Endothelial cell of umbilical vein (primary cell): ENCODE results near the gene RBPJ. TPM values are rescaled to one million over a fixed set of nuclear protein-coding genes. Genes with fewer than 3 reads are reported as not detected.
"Not testable (repeated sequence)": the region's sequence is repeated elsewhere in the genome, so short reads cannot be mapped to it uniquely, and the experiment has no call there.

Source experiments
- BruUV-seq: library from RNA; stranded (reverse); fragments of 400-500 nt; replicated peaks from 2 replicates; lab custom pipeline; 2021; lab: Mats Ljungman, UMichigan
- CTCF ChIA-PET: fragments of 300-600, 350-600 bp; sonication (Branson Sonifier 250); formaldehyde crosslinking; loops from one replicate; lab custom pipeline; 2021; ENCODE audit warnings: antibody characterized with exemption, inconsistent platforms; lab: Charles Lee
- POLR2A ChIA-PET: fragments of 300-600, 350-600 bp; sonication (Branson Sonifier 250); formaldehyde crosslinking; loops from one replicate; lab custom pipeline; 2021; ENCODE audit warnings: antibody characterized with exemption, inconsistent platforms; lab: Charles Lee
- DNase-seq: peaks from one replicate; pipeline ENCODE4 v3.0.0-alpha.2; 2011; ENCODE audit warnings: low read depth, low spot score
- FAIRE-seq: peaks from 2 replicates; lab custom pipeline; 2011; peaks lifted over from hg19 to GRCh38; lab: Jason Lieb, UNC
- H2AFZ ChIP-seq: 2 replicates; pipeline ENCODE4 v1.6.0; 2012; ENCODE audit warnings: low read depth, low read length, control low read depth, inconsistent platforms
- H3K27ac ChIP-seq: 2 replicates; pipeline ENCODE4 v1.5.1; 2011; ENCODE audit warnings: low read depth, mild to moderate bottlenecking, control low read depth, low read length, moderate library complexity; ENCODE audit not compliant: insufficient read depth
- H3K27me3 ChIP-seq, 2 experiments: 2 replicates each; pipeline versions ENCODE4 v1.6.0 to v1.6.1; 2011; ENCODE audit warnings: low read length in 2 of 2, mixed read lengths in 1 of 2; ENCODE audit not compliant: control insufficient read depth in 2 of 2, insufficient read depth in 2 of 2
- H3K36me3 ChIP-seq, 2 experiments: 2 replicates in 1 of 2; 3 replicates in 1 of 2; pipeline ENCODE4 v1.5.1; 2011; ENCODE audit warnings: low read length in 2 of 2, mild to moderate bottlenecking in 1 of 2, moderate library complexity in 1 of 2; ENCODE audit not compliant: control insufficient read depth in 2 of 2, insufficient read depth in 2 of 2; ENCODE audit errors: extremely low read depth in 1 of 2
- H3K4me1 ChIP-seq: 3 replicates; pipeline ENCODE4 v1.5.1; 2011; ENCODE audit warnings: mild to moderate bottlenecking, low read length; ENCODE audit not compliant: control insufficient read depth, insufficient read depth; ENCODE audit errors: extremely low read depth
- H3K4me2 ChIP-seq: 2 replicates; pipeline ENCODE4 v1.6.1; 2011; ENCODE audit warnings: low read length, control low read depth, mixed read lengths; ENCODE audit not compliant: insufficient read depth
- H3K4me3 ChIP-seq, 3 experiments: fragments of 200-600 bp in 1 of 3; sonication (generic), shearing (Covaris generic) in 1 of 3; replicated peaks in 1 of 3; 2 replicates each; pipeline ENCODE4 v1.5.1; 2011 to 2016; ENCODE audit warnings: control low read depth in 3 of 3, low read length in 3 of 3, mild to moderate bottlenecking in 2 of 3, inconsistent platforms in 1 of 3, low read depth in 1 of 3, moderate library complexity in 1 of 3; ENCODE audit not compliant: insufficient read depth in 1 of 3
- H3K79me2 ChIP-seq: 2 replicates; pipeline ENCODE4 v1.6.0; 2012; ENCODE audit warnings: low read length, inconsistent platforms; ENCODE audit not compliant: control insufficient read depth, insufficient read depth
- H3K9ac ChIP-seq: replicated peaks from 2 replicates; pipeline ENCODE3; 2011; ENCODE audit warnings: low read length, control low read depth; ENCODE audit not compliant: insufficient read depth; ENCODE audit errors: extremely low read depth
- H3K9me1 ChIP-seq: replicated peaks from 3 replicates; pipeline ENCODE4 v1.6.0; 2011; ENCODE audit warnings: mild to moderate bottlenecking, low read length; ENCODE audit not compliant: control insufficient read depth, insufficient read depth; ENCODE audit errors: extremely low read depth
- H3K9me3 ChIP-seq: replicated peaks from 2 replicates; pipeline ENCODE4 v1.5.1; 2012; ENCODE audit warnings: low read length, inconsistent platforms; ENCODE audit not compliant: control insufficient read depth, insufficient read depth
- H4K20me1 ChIP-seq: replicated peaks from 2 replicates; pipeline ENCODE3; 2011; ENCODE audit warnings: mild to moderate bottlenecking, low read length; ENCODE audit not compliant: control insufficient read depth, insufficient read depth; ENCODE audit errors: extremely low read depth
- CTCF ChIP-seq, 2 donors: IDR thresholded peaks; 1 replicate in 1 of 2; 2 replicates in 1 of 2; pipeline ENCODE4 v1.5.1; 2011; ENCODE audit warnings: low read length in 2 of 2, mild to moderate bottlenecking in 2 of 2, moderate library complexity in 2 of 2, control low read depth in 1 of 2, inconsistent platforms in 1 of 2, low read depth in 1 of 2; ENCODE audit not compliant: insufficient read depth in 1 of 2; ENCODE audit errors: extremely low read depth in 1 of 2
- EZH2 ChIP-seq: IDR thresholded peaks from 2 replicates; pipeline ENCODE4 v1.6.1; 2012; ENCODE audit warnings: borderline replicate concordance, low read depth, mild to moderate bottlenecking, moderate library complexity, low read length, inconsistent platforms; ENCODE audit not compliant: severe bottlenecking
- FOS ChIP-seq: IDR thresholded peaks from 2 replicates; pipeline ENCODE4 v1.6.1; 2011; ENCODE audit warnings: mild to moderate bottlenecking, low read length, moderate library complexity, borderline replicate concordance; ENCODE audit not compliant: insufficient read depth
- GATA2 ChIP-seq: IDR thresholded peaks from 2 replicates; pipeline ENCODE4 v1.7.0; 2011; ENCODE audit warnings: low read depth, mild to moderate bottlenecking, moderate library complexity, mixed read lengths, low read length; ENCODE audit not compliant: insufficient read length, insufficient read depth
- JUN ChIP-seq: IDR thresholded peaks from 2 replicates; pipeline ENCODE4 v1.6.1; 2011; ENCODE audit warnings: borderline replicate concordance, low read depth; ENCODE audit not compliant: insufficient read length, insufficient read depth
- MAX ChIP-seq: IDR thresholded peaks from 2 replicates; pipeline ENCODE4 v1.6.1; 2011; ENCODE audit not compliant: insufficient read depth, insufficient read length
- MYC ChIP-seq: IDR thresholded peaks from one replicate; pipeline ENCODE4 v1.6.1; 2011; ENCODE audit warnings: mild to moderate bottlenecking, low read depth, low read length
- POLR2A ChIP-seq: IDR thresholded peaks from 2 replicates; pipeline ENCODE4 v1.6.1; 2012; ENCODE audit warnings: low read depth, mild to moderate bottlenecking, control low read depth, low read length
- POLR2AphosphoS5 ChIP-seq: IDR thresholded peaks from 2 replicates; pipeline ENCODE4 v1.6.1; 2012; ENCODE audit warnings: low read depth, mild to moderate bottlenecking, control low read depth, low read length, moderate library complexity; ENCODE audit not compliant: insufficient read depth
- dilution Hi-C: fragments of 300-500 bp; cut with MboI; formaldehyde crosslinking; loops from one replicate; pipeline ENCODE4 v1.15.0; 2019; ENCODE audit warnings: low sequenced_read_pairs; ENCODE audit not compliant: extremely low pct_ligation_motif_present
- intact Hi-C: fragments of 100-400 bp; cut with micrococcal nuclease; formaldehyde crosslinking; loops from one replicate; pipeline ENCODE4 v1.10.0; 2022
- polyA plus RNA-seq, 4 experiments: library from polyadenylated mRNA; depleted of rRNA in 3 of 4; stranded (reverse) in 3 of 4; unstranded in 1 of 4; fragments of >200 nt; gene quantifications; 2 replicates each; pipeline versions ENCODE4 v1.2.1 to v1.2.3, GENCODE V29; 2011 to 2012; ENCODE audit warnings: missing spikeins in 1 of 4
- total RNA-seq: library from RNA; stranded (reverse); gene quantifications from 2 replicates; pipeline ENCODE4 v1.2.3, GENCODE V29; 2021

RBPJ gene
- total and polyA plus RNA-seq, 2 donors (not counting 3 experiments of a cell fraction or from before 2014, with no cell fraction given), result 17.0 to 42.9 TPM

- H3K9me1 ChIP-seq, dilution Hi-C loops, H4K20me1 ChIP-seq, H3K4me3 ChIP-seq, FAIRE-seq, POLR2A ChIA-PET, BruUV-seq, H3K4me1 ChIP-seq, H3K36me3 ChIP-seq, H3K27ac ChIP-seq, H3K27me3 ChIP-seq, H3K9ac ChIP-seq, H3K9me3 ChIP-seq, CTCF ChIA-PET, H2AFZ ChIP-seq, H3K79me2 ChIP-seq, H3K4me2 ChIP-seq, DNase-seq: not testable (repeated sequence)
- intact Hi-C loops, result loop anchor here (5.0 kb wide), 1 partner anchor 267 kb away; the partner anchor contains the start of gene TBC1D19
Measured at GRCh38 chr4:26315316-26315932, 5.4 kb upstream of the RBPJ start.

GRCh38 chr4:26317766-26318165 lies 3.0 kb upstream of the RBPJ start:
- BruUV-seq, result no TSS peak
- dilution Hi-C loops, result no loop called here
- ChIA-PET POLR2A (no interaction called here), CTCF (no interaction called here)
- peaks cover 15% of the 10 kb centered on the region for H3K4me1 ChIP-seq
- no peak overlapping the region for H3K4me3 ChIP-seq
- intact Hi-C loops, result loop anchor here (2.0 to 5.0 kb wide), 2 partner anchors 235 to 265 kb away; partner anchors contain the start of gene TBC1D19
- no peaks in the 10 kb centered on the region for H4K20me1 ChIP-seq
- no peaks in the 10 kb centered on the region for H3K27me3 ChIP-seq
- no peaks in the 10 kb centered on the region for H3K9me1 ChIP-seq
- H3K4me2 ChIP-seq, result no peak overlapping the region
- peaks cover 15% of the 10 kb centered on the region for H3K79me2 ChIP-seq
- no peak overlapping the region for H2AFZ ChIP-seq
- FAIRE-seq (no peak), DNase-seq (no peak)
- no peaks in the 10 kb centered on the region for H3K9me3 ChIP-seq
- TF ChIP-seq MYC, result no peak
- no peak for TF ChIP-seq MAX
- TF ChIP-seq GATA2, result no peak
- TF ChIP-seq POLR2A, result no peak
- TF ChIP-seq EZH2, result no peak
- TF ChIP-seq FOS, result no peak
- TF ChIP-seq CTCF (IDR thresholded peaks at IDR 0.05; ENCODE audit: extremely low read depth in 1 of 2, insufficient read depth in 1 of 2, low read depth in 1 of 2, low read length in 2 of 2), result no peak
- TF ChIP-seq POLR2AphosphoS5, result no peak
- no peak for TF ChIP-seq JUN
- H3K36me3 ChIP-seq, result no peaks in the 10 kb centered on the region
- H3K9ac ChIP-seq, result no peak overlapping the region
- H3K27ac ChIP-seq, result no peak overlapping the region
